ENCODE data around the gene TMEM203. TPM values are rescaled to one million over a fixed set of nuclear protein-coding genes. Genes with fewer than 3 reads are reported as not detected.
A peak's percentile ranks its signal among the peaks of the same experiment; 100 is the strongest.

Gene TMEM203
- total RNA-seq, 1 donor from 2014 or later = 24.3 TPM

DNA sequence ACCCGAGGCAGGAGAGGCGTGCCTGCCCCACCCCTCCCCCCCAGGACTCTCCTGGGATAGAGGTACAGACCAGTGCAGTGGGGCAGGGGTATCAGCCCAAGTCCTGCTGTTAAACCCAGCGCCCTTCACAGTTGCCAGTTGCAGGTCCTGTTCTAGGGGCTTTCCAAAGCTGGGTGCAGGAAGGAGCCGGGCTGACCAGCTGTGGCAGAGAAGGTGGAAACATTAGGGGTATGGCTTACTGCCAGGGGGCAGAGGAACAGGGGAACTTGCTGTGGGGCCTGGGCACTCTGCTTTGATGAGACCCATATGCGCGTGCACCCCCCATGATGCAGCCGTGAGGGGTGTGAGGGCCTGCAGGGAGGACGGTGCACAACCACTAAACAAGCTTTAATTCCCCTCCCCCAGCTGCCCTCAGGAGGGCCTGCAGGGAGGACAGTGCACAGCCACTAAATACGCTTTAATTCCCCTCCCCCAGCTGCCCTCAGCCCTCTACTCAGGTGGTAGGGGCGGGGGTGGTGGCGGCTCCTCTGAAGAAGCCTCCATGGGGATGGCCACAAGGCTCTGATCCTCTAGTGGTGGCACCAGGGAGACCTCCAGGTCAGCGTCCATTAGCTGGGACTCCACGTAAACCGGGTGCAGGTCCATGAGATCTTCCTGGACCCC, 34.8 kb downstream of the TMEM203 start:
- H3K9me3 ChIP-seq = no peaks in the 10 kb centered on the region
- TF ChIP-seq, protein P1, sequence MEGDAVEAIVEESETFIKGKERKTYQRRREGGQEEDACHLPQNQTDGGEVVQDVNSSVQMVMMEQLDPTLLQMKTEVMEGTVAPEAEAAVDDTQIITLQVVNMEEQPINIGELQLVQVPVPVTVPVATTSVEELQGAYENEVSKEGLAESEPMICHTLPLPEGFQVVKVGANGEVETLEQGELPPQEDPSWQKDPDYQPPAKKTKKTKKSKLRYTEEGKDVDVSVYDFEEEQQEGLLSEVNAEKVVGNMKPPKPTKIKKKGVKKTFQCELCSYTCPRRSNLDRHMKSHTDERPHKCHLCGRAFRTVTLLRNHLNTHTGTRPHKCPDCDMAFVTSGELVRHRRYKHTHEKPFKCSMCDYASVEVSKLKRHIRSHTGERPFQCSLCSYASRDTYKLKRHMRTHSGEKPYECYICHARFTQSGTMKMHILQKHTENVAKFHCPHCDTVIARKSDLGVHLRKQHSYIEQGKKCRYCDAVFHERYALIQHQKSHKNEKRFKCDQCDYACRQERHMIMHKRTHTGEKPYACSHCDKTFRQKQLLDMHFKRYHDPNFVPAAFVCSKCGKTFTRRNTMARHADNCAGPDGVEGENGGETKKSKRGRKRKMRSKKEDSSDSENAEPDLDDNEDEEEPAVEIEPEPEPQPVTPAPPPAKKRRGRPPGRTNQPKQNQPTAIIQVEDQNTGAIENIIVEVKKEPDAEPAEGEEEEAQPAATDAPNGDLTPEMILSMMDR (IDR thresholded peaks at IDR 0.05) = no peak
- no peaks in the 10 kb centered on the region for H3K36me3 ChIP-seq
- H3K4me1 ChIP-seq = peaks cover 11 to 15% of the 10 kb centered on the region in 2 donors
- intact Hi-C loops (cut with DNase I) = no loop called here
- no peak overlapping the region for H3K4me3 ChIP-seq
- no peak for DNase-seq (ENCODE audit: low spot score in 2 of 2)
- H3K27me3 ChIP-seq = peaks cover 30% of the 10 kb centered on the region
- H3K27ac ChIP-seq = no peak overlapping the region

DNA sequence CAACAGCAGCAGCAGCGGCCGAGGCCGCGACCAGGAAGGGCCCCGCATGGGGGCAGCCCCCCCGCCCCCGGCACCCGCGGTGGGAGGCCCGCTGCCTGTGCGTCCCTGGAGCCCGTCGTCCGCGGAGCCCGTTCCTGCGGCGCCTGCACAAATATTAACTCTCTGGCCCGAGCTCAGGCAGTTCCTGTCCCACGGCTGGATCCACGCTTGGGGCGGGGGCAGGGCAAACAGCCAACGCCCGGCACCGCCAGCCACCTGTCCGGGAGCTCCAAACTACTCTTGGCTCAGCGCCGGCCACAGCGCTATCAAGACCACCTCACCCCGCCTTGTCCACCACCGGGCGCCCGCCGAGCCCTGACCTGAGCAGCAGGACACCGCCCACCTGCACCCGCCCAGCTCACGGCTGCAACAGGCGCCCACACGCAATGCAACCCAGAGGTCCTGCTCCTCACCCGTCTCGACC, 35.5 kb downstream of the TMEM203 start, which contains the start of gene LRRC26:
LRRC26 (minus strand) TSS at position 156 of the 463 bp plus-strand sequence; CDS start at position 48, 108 bp downstream.
- no peak for DNase-seq (ENCODE audit: low spot score in 2 of 2)
- Histone ChIP-seq H3K9me3 (no peaks in the 10 kb centered on the region), H3K36me3 (no peaks in the 10 kb centered on the region), H3K27me3 (peaks cover 33% of the 10 kb centered on the region), H3K4me3 (peak within 1 kb of the TSS; percentile 38 to 60), H3K27ac (no peak within 1 kb of the TSS), H3K4me1 (peaks cover 11 to 15% of the 10 kb centered on the region in 2 donors)
- intact Hi-C loops (cut with DNase I) = no loop called here
- TF ChIP-seq, protein P1 (IDR thresholded peaks at IDR 0.05) = no peak

DNA sequence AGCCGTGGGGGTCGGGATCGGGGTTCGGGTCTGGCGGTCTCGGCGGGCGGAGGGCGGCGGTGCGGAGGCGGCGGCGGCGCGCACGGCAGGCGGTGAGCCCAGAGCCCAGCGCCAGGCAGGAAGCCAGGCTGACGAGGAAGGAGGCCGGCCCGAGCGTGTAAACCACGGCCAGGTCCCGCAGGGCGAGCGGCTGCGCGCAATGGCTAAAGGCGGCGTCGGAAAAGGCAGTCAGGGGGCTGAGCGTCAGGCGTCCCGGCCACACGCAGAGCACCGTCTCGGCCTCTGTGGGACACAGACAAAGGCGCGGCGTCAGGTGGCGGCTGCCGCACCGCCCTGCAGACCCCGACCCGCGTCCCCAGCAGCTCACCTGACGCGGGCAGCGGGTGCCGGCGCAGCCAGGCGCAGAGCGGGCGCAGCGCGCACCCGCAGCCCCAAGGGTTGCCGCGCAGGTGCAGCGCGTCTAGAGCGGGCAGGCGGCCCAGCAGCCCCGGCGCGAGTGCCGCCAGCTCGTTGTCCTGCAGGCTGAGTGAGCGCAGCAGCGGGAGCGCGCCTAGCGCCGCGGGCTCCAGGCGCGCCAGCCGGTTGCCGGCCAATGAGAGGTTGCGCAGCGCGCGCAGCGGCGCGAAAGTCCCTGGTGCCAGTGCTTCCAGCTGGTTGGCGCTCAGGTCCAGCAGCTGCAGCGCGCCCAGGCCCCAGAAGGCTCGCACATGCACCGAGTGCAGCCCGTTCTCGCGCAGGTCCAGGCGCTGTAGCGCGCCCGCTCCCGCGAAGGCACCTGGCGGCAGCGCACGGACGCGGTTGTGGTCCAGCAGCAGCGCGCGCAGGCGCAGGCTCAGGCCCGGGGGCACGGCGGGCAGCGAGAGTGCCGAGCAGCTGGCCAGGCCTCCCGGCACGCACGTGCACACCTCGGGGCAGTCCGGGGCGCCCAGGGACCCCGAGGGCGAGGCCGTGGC, 36.3 kb downstream of the TMEM203 start:
- no peak overlapping the region for H3K27ac ChIP-seq
- DNase-seq (ENCODE audit: low spot score in 2 of 2) = no peak
- H3K9me3 ChIP-seq = no peaks in the 10 kb centered on the region
- no peaks in the 10 kb centered on the region for H3K36me3 ChIP-seq
- peaks cover 33% of the 10 kb centered on the region for H3K27me3 ChIP-seq
- peaks cover 11 to 15% of the 10 kb centered on the region in 2 donors for H3K4me1 ChIP-seq
- TF ChIP-seq, protein P1 (IDR thresholded peaks at IDR 0.05) = no peak
- peak overlapping the region; percentile 38 to 60 for H3K4me3 ChIP-seq
- intact Hi-C loops (cut with DNase I) = no loop called here

DNA sequence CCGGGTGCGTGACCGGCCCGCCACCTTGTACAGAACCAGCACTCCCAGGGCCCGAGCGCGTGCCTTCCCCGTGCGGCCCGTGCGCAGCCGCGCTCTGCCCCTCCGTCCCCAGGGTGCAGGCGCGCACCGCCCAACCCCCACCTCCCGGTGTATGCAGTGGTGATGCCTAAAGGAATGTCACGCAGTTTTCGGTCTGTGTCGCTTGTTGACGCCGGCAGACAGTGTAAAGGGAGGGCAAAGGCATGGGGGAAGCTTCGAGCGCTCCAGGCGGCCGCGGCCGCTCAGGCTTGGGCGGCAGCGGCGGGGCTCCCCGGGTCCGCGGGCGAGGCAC, 36.9 kb downstream of the TMEM203 start:
- peaks cover 11 to 15% of the 10 kb centered on the region in 2 donors for H3K4me1 ChIP-seq
- H3K9me3 ChIP-seq = no peaks in the 10 kb centered on the region
- no peak for DNase-seq (ENCODE audit: low spot score in 2 of 2)
- H3K4me3 ChIP-seq = peak overlapping the region; percentile 38 to 60
- H3K27me3 ChIP-seq = peaks cover 38% of the 10 kb centered on the region
- no peak overlapping the region for H3K27ac ChIP-seq
- TF ChIP-seq, protein P1 (IDR thresholded peaks at IDR 0.05) = no peak
- intact Hi-C loops (cut with DNase I) = no loop called here
- no peaks in the 10 kb centered on the region for H3K36me3 ChIP-seq

DNA sequence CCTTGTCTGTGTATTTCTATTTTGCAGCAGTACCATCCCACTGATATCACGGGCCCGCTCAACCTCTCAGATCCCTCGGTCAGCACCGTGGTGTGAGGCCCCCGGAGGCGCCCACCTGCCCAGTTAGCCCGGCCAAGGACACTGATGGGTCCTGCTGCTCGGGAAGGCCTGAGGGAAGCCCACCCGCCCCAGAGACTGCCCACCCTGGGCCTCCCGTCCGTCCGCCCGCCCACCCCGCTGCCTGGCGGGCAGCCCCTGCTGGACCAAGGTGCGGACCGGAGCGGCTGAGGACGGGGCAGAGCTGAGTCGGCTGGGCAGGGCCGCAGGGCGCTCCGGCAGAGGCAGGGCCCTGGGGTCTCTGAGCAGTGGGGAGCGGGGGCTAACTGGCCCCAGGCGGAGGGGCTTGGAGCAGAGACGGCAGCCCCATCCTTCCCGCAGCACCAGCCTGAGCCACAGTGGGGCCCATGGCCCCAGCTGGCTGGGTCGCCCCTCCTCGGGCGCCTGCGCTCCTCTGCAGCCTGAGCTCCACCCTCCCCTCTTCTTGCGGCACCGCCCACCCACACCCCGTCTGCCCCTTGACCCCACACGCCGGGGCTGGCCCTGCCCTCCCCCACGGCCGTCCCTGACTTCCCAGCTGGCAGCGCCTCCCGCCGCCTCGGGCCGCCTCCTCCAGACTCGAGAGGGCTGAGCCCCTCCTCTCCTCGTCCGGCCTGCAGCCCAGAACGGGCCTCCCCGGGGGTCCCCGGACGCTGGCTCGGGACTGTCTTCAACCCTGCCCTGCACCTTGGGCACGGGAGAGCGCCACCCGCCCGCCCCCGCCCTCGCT, 37.5 kb downstream of the TMEM203 start:
- Histone ChIP-seq H3K36me3 (no peaks in the 10 kb centered on the region), H3K4me3 (peak overlapping the region; percentile 38 to 60), H3K9me3 (no peaks in the 10 kb centered on the region), H3K4me1 (peaks cover 15 to 16% of the 10 kb centered on the region in 2 donors), H3K27ac (no peak overlapping the region), H3K27me3 (peaks cover 42% of the 10 kb centered on the region)
- TF ChIP-seq, protein P1 (IDR thresholded peaks at IDR 0.05) = no peak
- intact Hi-C loops (cut with DNase I) = no loop called here
- DNase-seq (ENCODE audit: low spot score in 2 of 2) = no peak

Measured in ascending aorta (tissue), 2 donors.